RWPE2 (cell line): ENCODE results near the gene C20orf202.

Experiments
- ATAC-seq: fragments of 200-7000 bp; cut with Tn5 transposase; 3 replicates; pipeline ENCODE4 v1.9.1; 2021; ENCODE audit warnings: low read depth
- DNase-seq: peaks from one replicate; pipeline ENCODE4 v3.0.0-alpha.2; 2020; ENCODE audit warnings: low spot score
- H3K27ac ChIP-seq: fragments of 450-650 bp; 2 replicates; pipeline ENCODE4 v1.5.1; 2017; ENCODE audit warnings: mild to moderate bottlenecking; ENCODE audit not compliant: poor library complexity, severe bottlenecking
- H3K27me3 ChIP-seq: fragments of 250-450 bp; sonication (Bioruptor Pico); 2 replicates; pipeline ENCODE4 v1.5.1; 2021; ENCODE audit warnings: mild to moderate bottlenecking, moderate library complexity; ENCODE audit not compliant: insufficient read depth, poor library complexity, severe bottlenecking
- H3K36me3 ChIP-seq: fragments of 250-450 bp; sonication (Bioruptor Pico); 2 replicates; pipeline ENCODE4 v1.5.1; 2020; ENCODE audit warnings: low read depth, mild to moderate bottlenecking, moderate library complexity
- H3K4me1 ChIP-seq: fragments of 250-450 bp; sonication (Bioruptor Pico); 2 replicates; pipeline ENCODE4 v1.5.1; 2021; ENCODE audit warnings: mild to moderate bottlenecking, moderate library complexity; ENCODE audit not compliant: insufficient read depth, poor library complexity, severe bottlenecking
- H3K4me3 ChIP-seq: fragments of 250-450 bp; sonication (Bioruptor Pico); 2 replicates; pipeline ENCODE4 v1.5.1; 2021; ENCODE audit warnings: mild to moderate bottlenecking, moderate library complexity; ENCODE audit not compliant: severe bottlenecking
- H3K9me3 ChIP-seq: fragments of 250-450 bp; sonication (Bioruptor Pico); 2 replicates; pipeline ENCODE4 v1.5.1; 2021; ENCODE audit warnings: mild to moderate bottlenecking, moderate library complexity; ENCODE audit not compliant: severe bottlenecking
- TF ChIP-seq, protein P1 (sequence below): fragments of 450-650 bp; IDR thresholded peaks from one replicate; pipeline ENCODE4 v1.5.1; 2017; ENCODE audit warnings: mild to moderate bottlenecking, moderate library complexity; ENCODE audit not compliant: poor library complexity, severe bottlenecking

The C20orf202 gene

DNA sequence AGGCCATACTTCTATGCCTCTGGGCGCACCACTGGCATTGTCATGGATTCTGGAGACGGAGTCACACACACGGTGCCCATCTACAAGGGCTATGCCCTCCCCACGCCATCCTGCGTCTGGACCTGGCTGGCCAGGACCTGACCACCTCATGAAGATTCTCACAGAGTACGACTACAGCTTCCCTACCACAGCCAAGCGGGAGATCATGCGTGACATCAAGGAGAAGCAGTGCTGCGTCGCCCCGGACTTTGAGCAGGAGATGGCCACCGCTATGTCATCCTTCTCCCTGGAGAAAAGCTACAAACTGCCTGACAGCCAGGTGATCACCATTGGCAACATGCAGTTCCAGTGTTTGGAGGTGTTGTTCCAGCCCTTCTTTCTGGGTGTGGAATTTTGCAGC, 42.3 kb upstream of the C20orf202 start:
- H3K27ac ChIP-seq = no peak overlapping the region
- no peak overlapping the region for H3K4me3 ChIP-seq
- no peaks in the 10 kb centered on the region for H3K9me3 ChIP-seq
- H3K36me3 ChIP-seq = peaks cover 79% of the 10 kb centered on the region
- ATAC-seq (no peak), DNase-seq (no peak)
- no peaks in the 10 kb centered on the region for H3K4me1 ChIP-seq
- no peaks in the 10 kb centered on the region for H3K27me3 ChIP-seq
- TF ChIP-seq, protein P1, sequence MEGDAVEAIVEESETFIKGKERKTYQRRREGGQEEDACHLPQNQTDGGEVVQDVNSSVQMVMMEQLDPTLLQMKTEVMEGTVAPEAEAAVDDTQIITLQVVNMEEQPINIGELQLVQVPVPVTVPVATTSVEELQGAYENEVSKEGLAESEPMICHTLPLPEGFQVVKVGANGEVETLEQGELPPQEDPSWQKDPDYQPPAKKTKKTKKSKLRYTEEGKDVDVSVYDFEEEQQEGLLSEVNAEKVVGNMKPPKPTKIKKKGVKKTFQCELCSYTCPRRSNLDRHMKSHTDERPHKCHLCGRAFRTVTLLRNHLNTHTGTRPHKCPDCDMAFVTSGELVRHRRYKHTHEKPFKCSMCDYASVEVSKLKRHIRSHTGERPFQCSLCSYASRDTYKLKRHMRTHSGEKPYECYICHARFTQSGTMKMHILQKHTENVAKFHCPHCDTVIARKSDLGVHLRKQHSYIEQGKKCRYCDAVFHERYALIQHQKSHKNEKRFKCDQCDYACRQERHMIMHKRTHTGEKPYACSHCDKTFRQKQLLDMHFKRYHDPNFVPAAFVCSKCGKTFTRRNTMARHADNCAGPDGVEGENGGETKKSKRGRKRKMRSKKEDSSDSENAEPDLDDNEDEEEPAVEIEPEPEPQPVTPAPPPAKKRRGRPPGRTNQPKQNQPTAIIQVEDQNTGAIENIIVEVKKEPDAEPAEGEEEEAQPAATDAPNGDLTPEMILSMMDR = no peak

DNA sequence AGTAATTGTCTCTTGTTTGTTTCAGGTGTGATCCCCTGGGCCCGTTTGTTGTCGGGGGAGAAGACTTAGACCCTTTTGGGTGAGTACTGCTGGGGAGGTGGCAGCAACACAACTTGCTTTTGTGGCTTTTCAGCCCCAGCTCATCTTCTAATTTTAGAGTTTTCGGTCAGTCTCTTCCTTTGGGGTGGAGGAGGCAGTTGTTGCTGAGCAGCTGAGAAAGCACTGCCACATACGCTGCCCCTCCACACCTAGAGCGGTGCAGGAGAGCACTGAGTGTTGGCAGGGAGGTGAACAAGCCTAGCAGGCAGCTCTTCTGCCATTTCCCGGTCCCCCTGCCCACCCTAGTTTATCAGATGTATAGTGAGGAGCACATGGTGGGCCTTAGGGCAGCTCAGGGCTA, 40.1 kb upstream of the C20orf202 start:
- H3K27ac ChIP-seq = no peak overlapping the region
- DNase-seq (no peak), ATAC-seq (no peak)
- no peak overlapping the region for H3K4me3 ChIP-seq
- TF ChIP-seq, protein P1 = no peak
- no peaks in the 10 kb centered on the region for H3K27me3 ChIP-seq
- H3K4me1 ChIP-seq = no peaks in the 10 kb centered on the region
- H3K36me3 ChIP-seq = peaks cover 90% of the 10 kb centered on the region
- H3K9me3 ChIP-seq = no peaks in the 10 kb centered on the region

DNA sequence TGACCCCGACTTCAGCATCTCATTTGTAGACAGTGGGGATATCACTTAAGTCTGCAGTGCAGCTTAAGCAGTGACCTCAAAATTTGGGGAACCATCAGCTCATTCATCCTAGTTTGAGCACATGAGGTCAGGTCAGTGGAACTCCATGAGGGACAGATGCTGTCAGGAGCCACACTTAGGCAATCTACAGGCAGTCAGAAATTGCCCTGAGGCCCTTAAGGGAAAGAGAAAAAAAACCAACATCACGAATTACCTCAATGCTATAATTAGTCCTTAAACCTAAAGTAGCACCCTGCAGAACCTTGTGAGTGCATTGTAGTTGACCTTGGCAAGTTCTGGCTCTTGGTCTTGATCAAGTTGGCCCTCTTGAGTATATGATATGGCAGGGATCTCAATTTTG, 39.6 kb upstream of the C20orf202 start:
- TF ChIP-seq, protein P1 = no peak
- ATAC-seq = no peak
- Histone ChIP-seq H3K27ac (no peak overlapping the region), H3K36me3 (peaks cover 90% of the 10 kb centered on the region), H3K9me3 (no peaks in the 10 kb centered on the region), H3K4me1 (no peaks in the 10 kb centered on the region), H3K4me3 (no peak overlapping the region), H3K27me3 (no peaks in the 10 kb centered on the region)
- no peak for DNase-seq

DNA sequence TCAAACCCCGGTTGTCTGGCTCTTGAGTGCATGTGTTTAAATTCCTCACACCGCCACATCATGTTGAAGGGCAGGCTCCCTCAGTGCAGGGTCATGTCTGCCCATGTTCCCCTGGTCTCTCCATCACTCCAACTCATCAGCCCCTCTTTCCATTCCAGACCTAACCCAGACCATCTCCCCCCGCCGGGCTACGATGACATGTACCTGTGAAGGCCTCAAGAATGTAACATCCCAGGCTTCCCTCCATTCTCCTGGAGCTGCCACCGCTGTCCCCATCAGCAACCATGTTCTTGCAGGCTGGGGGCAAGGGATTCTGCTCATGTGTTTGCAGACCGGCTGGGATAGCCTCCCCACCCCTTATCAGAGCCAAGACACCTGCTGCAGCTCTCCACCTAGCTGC, 38.4 kb upstream of the C20orf202 start:
- no peak overlapping the region for H3K4me3 ChIP-seq
- peaks cover 96% of the 10 kb centered on the region for H3K36me3 ChIP-seq
- H3K9me3 ChIP-seq = no peaks in the 10 kb centered on the region
- no peak overlapping the region for H3K27ac ChIP-seq
- H3K27me3 ChIP-seq = no peaks in the 10 kb centered on the region
- DNase-seq (no peak), ATAC-seq (no peak)
- TF ChIP-seq, protein P1 = no peak
- H3K4me1 ChIP-seq = no peaks in the 10 kb centered on the region

DNA sequence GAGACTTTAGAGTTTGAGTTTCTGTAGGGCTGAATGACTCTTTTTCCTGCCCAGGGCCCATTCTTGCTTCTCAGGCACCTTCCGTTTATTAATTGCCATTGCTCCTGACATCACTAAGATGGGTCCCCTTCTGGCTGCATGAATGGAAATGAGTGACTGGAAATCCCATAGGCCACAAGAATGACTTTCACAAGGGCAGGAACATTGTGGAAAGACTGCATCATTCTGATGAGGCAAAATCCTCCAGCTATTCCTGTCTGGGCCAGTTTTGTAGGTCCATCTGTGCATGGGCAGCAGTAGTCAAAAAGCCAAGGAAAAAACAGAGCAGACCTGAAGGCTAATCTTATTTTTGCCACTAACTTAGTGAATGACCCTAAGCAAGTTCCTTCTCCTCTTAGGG, 37.7 kb upstream of the C20orf202 start:
- DNase-seq (no peak), ATAC-seq (no peak)
- Histone ChIP-seq H3K4me3 (no peak overlapping the region), H3K27ac (no peak overlapping the region), H3K36me3 (peaks cover 92% of the 10 kb centered on the region), H3K4me1 (no peaks in the 10 kb centered on the region), H3K9me3 (no peaks in the 10 kb centered on the region), H3K27me3 (no peaks in the 10 kb centered on the region)
- TF ChIP-seq, protein P1 = no peak
